Choroid plexus epithelial cell (primary cell): ENCODE data around the gene RNU2-1.

ENCODE experiments used
- DNase-seq: peaks from one replicate; pipeline ENCODE4 v3.0.0-alpha.2; 2010; ENCODE audit warnings: low read depth
- H3K4me3 ChIP-seq: 2 replicates; pipeline ENCODE4 v1.5.1; 2011; ENCODE audit warnings: low read depth, mild to moderate bottlenecking, control low read depth, low read length, moderate library complexity
- CTCF ChIP-seq: conservative IDR thresholded peaks from 2 replicates; pipeline ENCODE4 v1.5.1; 2011; ENCODE audit warnings: low read depth, mild to moderate bottlenecking, control low read depth, inconsistent platforms, low read length, moderate library complexity

Gene RNU2-1

GRCh38 chr17:43224146-43224705 is 9.6 kb downstream of the RNU2-1 start:
- H3K4me3 ChIP-seq: no peak overlapping the region
- DNase-seq: no peak
- no peak for TF ChIP-seq CTCF

- DNase-seq: no peak
- no peak overlapping the region for H3K4me3 ChIP-seq
- no peak for TF ChIP-seq CTCF
Measured at GRCh38 chr17:43220511-43221125, 13.2 kb downstream of the RNU2-1 start.

- no peak overlapping the region for H3K4me3 ChIP-seq
- no peak for DNase-seq
- TF ChIP-seq CTCF: no peak
Measured at GRCh38 chr17:43219746-43220380, 13.9 kb downstream of the RNU2-1 start.

- H3K4me3 ChIP-seq: no peak overlapping the region
- no peak for TF ChIP-seq CTCF
- no peak for DNase-seq
Measured at GRCh38 chr17:43219001-43219400, 14.8 kb downstream of the RNU2-1 start.

- H3K4me3 ChIP-seq: no peak overlapping the region
- no peak for DNase-seq
- no peak for TF ChIP-seq CTCF
Measured at GRCh38 chr17:43217614-43218087, 16.1 kb downstream of the RNU2-1 start.

- no peak for TF ChIP-seq CTCF
- H3K4me3 ChIP-seq: no peak overlapping the region
- no peak for DNase-seq
Measured at GRCh38 chr17:43216762-43217613, 16.8 kb downstream of the RNU2-1 start.
